ENCODE data around the gene PDLIM7.
"Not testable (repeated sequence)": the region's sequence is repeated elsewhere in the genome, so short reads cannot be mapped to it uniquely, and the experiment has no call there.

PDLIM7 gene

DNA sequence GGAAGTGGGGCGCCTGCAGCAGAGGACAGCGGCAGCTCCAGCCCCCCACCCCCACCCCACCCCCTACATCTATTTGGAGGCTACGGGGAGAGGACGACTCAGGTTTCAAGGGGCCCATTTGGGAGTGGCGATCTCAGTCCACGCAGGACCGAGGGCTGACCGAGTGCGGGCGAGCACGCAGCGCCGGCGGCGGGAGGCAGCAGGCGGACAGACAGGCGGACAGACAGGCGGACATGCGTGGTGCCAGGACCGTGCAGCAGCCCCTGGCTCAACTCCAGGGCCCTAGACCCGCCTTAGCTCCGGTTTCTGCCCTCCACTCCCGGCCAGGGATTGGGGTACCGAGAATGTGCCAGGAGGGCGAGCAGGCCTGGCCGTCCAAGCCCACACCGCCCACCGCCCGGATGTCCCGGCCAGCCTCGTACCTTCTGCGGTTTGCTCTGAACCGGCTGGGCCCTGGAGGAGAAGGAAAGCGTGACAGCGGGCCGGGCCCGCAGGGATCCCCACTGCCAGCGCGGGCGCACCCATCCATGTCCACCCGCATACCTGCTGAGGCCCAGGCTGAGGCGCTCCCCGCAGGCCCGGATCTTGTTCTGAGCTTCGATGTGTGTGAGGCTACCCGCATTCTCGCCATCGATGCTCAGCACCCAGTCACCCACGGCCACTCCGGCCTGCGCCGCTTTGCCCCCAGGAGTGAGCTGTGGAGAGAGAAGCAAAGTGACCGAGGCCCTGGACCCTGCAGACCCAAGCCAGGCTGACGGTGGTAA is 5.2 kb downstream of the PDLIM7 start:
- no peak for DNase-seq (ENCODE audit: low read depth in 2 of 2)

DNA sequence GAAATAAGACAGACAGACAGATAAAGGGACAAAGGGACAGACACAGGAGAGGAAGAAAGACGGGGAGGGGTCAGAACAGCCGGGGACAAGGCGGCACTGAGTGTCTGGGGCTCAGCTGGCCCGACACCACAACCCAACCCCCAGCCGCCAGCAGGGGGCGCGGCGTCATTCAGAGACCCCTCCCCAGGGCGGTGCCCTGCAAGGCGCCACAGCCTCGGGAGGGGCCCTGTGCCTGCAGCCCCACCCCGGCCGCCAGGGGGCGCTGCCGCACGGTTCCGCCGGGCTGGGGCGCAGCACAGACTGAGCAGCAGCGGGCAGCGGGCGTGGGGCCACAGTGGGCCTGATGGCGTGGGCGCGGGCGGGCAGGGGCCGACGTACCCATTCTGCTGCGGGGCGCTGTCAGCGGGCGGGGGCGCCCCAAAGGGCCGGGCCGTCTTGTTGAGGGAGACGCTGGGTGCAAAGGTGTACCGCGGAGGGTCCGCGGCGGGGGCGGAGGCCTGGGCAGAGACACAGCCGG is 5.9 kb downstream of the PDLIM7 start:
- DNase-seq (ENCODE audit: low read depth in 2 of 2) = no peak

DNA sequence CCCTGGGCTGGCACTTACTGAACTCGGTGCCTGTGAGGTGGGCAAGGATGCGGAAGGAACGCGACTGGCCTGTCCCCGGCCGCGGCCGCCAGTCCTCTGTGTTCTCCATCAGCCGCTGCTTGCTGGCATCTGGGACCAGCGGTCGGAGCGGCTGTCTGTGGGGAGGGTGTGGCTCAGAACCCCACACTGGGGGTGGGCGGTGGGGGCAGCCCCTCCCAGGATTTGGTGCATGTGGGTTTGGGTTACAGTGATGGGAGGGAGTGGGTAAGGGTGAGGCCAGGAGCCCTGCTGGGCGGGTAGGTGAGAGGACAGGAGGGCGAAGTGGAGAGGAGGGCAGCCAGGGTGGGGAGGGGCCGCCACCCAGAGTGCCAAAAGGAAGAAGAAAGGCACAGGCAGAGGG is 6.4 kb downstream of the PDLIM7 start:
- DNase-seq (ENCODE audit: low read depth in 2 of 2) = no peak

DNA sequence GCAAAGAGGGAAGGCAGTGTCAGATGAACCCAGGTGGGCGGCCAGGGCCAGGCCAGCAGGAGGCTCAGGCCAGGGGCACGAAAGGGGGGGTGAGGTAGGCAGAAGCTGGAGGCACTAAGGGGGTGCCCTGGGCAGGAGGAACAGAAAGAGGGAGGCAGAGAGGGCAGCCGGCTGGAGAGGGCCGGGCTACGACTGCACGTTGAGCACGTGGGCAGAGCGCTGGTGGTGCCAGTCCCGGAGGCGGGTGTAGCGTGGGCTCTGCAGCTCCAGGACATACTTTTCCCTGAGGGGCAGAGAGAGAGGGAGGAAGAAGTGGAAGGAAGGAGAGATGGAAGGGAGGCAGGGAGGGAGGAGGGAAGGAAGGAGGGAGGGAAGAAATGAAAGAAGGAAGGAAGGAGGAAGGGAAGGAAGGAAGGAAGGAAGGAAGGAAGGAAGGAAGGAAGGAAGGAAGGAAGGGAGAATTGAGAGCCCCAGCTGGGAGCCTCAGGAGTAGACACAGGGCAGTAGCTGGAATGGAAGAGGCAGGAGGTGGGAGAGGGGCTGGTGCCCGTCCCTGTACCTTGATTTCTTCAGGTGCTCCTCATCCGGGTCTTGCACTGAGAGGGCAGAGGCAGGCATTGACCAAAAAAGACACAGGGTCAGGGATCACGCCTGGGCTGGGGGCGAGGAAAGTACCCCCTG is 7.0 kb downstream of the PDLIM7 start:
- DNase-seq (ENCODE audit: low read depth in 2 of 2) = no peak

DNA sequence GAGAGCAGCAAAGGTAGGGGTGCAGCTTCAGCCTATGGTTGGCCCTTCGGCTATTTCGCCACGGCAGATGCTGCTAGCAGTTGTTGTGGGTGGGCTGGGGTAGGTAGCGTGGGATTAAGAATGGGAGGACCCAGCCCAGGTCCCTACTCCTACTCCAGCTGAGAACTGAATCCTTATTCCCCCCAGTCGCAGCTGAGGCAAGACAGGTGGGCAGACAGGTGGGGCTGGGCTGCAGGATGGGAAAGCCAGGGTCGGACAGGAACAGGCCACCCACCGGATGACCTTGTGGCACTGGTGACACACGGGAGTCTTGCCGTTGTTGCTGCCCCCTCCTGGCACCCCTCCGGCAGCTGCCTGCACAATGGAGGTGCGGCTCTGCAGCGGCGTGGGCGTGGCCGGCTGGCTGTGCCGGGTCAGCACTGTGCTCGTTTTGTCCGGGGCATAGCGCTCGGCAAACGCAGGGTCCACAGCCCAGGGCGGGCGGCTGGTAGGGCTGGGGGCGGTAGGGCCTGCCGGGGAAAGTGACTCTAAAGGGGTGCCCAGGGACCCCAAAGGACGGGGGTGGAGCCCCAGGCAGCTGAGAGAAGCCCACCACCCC is 8.2 kb downstream of the PDLIM7 start:
- no peak for DNase-seq (ENCODE audit: low read depth in 2 of 2)

DNA sequence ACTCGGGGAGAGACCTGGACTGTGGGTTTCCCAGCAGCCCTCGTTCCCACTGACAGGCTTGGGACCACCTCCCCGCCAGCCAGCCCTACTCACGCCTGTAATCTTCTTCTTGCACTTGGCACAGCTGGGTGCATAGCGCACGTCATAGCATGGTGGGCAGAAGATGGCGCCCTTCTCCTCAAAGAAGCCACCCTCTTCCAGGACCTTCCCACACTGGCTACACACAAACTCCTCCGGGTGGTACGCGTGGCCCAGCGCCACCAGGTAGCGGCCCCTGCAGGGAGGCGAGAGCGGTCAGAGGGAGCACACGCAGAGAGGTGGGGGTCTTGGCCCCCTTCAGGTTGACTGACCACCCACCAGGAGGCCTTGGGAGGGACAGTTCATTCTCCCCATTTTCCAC is 9.4 kb downstream of the PDLIM7 start:
- no peak for DNase-seq (ENCODE audit: low read depth in 2 of 2)

DNA sequence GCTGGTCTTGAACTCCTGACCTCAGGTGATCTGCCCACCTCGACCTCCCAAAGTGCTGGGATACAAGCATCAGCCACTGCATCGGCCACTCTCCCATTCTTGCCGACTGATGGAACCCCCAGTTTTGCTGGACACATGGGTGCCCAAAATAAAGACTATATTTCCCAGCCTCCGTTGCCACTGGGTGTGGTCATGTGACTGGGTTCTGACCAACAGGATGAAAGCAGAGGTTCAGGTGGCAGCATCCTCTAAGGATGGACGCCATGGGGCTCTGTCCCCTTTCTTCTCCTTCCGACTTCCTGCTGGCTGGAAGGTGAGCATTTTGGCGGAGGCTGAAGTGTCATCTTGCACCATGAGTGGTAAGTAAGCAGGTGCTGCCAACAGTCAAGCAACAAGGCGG is 10.3 kb downstream of the PDLIM7 start:
- DNase-seq (ENCODE audit: low read depth in 2 of 2) = no peak

DNA sequence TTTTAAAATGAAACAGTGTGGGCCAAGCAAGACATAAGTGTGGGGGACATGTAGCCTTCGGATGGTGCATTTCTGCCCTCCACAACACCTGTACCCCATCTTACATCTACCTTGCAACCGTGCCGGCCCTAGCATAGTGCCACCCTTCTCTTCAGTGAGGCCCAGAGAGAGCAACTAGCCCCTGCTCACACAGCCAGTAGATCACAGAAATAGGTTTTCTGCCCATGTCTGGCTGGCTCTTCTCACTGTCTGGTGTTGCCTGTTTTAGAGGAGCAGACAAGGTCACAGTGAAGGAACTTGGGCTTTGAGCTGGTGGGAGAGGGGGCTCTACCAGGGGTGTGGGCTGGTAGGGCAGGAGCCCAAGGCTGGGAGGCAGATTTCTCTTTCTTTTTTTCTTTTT is 11.1 kb downstream of the PDLIM7 start:
- DNase-seq (ENCODE audit: low read depth in 2 of 2) = no peak

DNA sequence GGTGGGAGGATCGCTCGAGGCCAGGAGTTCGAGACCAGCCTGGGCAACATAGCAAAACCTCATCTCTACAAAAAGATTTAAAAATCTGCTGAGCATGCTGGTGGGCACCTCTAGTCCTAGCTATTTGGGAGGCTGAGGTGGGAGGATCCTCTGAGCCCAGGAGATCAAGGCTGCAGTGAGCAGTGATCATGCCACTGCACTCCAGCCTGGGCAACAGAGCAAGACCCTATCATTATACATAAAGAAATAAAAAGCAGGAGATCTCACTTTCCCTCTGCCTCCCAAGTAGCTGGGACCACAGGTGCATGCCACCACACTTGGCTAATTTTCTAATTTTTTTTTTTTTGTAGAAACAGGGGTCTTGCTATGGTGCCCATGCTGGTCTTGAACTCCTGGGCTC is 11.7 kb downstream of the PDLIM7 start:
- not testable (repeated sequence) for DNase-seq (ENCODE audit: low read depth in 2 of 2)

DNA sequence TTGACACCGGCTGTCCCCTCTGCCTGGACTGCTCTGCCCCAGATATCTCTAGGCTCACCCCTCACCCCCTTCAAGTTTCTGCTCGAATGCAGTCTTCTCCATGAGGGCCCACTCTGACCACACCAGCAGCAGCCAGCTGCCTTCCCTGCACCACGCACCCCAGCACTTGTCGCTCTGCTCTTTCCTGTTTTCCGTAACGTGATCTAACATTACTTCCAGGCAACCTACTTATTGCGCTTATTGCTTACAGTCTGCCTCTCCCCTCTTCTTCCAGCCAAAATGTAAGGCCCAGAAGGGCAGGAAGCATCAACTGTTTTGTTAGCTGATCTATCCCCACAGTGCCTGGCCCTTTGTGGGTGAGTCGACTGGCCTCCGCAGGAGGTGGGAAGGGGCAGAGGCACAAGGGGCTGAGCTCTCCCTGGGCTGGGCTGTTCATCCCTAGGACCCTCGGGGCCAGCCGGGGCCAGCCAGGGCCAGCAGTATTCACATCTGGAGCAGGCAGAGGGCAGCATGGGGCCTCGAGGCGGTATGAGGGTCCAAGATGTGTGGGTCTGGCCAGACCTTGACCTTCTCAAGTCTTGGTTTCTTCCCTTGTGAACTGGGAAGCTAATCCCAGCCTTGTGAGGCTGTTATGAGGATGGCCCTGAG is 12.4 kb downstream of the PDLIM7 start:
- DNase-seq (ENCODE audit: low read depth in 2 of 2) = no peak

DNA sequence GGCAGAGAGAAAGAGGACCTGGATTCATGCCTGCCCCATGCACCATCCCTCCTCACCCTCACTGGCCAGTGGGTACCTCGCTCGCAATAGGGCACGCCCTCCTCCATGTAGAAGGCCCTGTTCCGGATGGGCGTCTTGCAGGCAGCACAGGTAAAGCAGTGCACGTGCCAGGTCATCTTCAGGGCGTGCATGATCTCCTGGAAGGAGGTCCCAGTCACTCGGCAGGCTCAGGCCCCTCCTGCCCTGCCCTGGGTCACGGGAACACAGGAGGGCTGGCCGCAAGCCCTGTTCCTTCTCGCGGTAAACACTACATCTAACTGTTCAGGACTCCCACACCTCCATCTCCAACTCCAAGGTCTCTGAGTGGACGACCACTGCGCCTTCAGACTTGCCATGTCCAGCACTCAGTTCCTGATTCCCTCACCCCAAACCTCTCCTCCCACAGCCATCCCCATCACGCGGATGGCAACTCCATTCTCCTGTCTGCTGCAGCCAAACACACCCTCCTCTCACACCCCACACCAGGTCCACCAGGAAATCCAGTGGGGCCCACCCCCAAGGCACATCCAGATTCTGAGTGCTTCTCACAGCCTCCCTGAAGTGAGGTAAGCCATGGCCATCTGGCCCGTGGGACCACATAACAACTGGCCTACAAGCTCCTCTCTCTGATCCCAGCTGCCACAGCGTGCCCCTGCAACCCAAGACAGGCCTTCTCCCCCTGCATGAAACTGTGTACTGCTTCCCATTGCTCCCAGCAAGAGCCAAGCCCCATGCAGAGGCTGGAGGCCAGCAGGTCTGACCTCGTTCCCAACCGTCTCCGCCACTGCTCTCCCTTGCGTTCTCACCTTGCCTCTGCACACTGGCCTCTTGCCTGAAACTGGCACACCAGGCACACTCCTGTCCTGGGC is 13.2 kb downstream of the PDLIM7 start:
- no peak for DNase-seq (ENCODE audit: low read depth in 2 of 2)

DNA sequence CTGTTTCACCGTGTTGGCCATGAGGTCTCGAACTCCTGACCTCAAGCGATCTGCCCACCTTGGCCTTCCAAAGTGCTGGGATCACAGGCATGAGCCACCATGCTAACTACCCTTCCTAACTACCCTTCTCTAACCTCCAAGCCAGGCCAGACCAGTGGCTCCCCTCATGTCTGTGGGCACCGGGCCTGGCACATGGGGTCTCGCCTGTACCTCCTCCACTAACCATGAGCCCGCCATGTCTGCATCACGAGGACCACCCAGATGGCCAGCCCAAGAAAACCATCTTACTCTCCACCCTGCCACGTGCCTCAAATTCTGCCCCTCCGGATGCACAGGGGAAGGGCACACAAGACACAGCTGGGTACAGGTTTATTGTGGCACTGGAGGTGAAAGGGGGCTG is 14.4 kb downstream of the PDLIM7 start:
- DNase-seq (ENCODE audit: low read depth in 2 of 2) = no peak

DNA sequence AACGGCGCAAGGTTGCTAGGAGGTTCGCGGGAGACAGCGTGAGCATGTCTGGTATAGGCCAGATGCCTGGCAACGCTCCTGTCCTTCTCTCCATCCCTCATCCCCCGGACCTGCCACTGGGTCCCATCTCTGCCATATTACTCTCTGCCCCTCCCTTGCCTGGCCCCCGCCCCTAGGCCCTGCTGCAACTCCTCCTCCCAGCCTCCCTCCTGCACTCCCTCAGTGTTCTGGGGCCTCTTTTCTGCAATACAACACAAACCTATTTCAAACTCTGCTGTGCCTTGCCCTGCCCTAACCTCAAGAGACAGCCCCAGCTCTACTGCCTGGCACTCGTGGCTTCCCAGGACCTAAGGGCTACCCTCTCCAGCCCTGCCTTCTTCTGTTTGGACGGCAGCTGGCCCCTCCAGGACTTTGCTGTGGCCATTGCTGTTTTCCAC is 15.0 kb downstream of the PDLIM7 start:
- DNase-seq (ENCODE audit: low read depth in 2 of 2) = no peak

DNA sequence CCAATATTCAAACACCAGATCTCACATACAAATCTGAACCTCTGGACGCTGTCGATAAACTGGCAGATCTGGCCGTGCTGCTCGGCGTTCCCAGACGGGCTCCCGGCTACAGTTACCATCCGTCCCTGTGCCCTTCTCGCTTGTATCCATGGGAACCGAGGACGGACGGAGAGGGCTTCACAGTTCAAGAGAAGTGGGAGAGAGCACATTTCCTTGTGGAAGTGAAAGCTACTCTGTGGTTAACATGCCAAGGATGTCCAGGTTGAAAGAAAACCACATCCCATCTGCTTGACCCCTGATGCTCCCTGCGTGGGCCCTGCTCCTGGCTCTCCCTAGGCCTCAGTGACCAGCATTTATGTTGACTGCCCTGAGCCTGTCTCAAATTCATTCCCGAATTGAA is 17.6 kb downstream of the PDLIM7 start:
- DNase-seq (ENCODE audit: low read depth in 2 of 2) = no peak

DNA sequence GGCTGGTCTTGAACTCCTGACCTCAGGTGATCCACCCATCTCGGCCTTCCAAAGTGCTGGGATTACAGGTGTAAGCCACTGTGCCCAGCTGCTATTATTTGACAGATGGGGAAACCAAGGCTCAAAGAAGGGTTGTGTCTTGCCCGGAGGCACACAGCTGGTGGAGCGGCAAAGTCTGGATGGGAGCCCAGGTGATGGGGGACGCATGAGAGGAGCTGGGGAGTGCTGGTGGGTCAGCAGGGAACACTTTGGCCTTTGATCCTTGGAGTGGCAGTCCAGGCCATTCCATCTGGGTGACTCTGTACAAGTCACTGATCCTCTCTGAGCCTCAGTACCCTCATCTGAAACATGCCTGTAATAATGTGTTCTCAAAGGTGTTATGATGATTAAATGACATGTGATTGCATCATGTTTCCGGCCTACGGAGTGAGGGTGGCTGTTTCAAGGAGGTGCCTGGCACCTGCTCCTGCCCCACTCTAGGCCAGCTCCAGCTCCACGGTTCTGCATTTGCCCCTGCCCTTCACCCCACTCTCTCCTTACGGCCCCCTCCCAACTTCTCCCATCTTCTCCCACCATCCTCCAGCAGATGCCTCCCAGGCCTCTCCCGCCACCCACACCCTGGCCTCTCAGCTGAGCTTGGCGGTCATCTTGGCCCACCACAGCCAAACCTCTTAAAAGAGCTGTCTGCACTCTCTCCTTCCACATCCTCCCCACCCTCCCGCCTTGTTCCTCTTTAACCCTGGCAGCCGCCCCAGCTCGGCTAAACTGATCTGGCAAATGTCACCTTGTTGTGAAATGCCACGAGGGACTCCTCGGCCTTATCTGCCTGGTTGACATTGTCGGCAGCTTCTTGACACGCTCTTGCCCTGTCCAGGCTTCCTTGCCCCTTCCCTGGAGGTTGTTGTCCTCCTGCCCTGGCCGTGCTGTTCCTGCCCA is 18.4 kb downstream of the PDLIM7 start:
- no peak for DNase-seq (ENCODE audit: low read depth in 2 of 2)

DNA sequence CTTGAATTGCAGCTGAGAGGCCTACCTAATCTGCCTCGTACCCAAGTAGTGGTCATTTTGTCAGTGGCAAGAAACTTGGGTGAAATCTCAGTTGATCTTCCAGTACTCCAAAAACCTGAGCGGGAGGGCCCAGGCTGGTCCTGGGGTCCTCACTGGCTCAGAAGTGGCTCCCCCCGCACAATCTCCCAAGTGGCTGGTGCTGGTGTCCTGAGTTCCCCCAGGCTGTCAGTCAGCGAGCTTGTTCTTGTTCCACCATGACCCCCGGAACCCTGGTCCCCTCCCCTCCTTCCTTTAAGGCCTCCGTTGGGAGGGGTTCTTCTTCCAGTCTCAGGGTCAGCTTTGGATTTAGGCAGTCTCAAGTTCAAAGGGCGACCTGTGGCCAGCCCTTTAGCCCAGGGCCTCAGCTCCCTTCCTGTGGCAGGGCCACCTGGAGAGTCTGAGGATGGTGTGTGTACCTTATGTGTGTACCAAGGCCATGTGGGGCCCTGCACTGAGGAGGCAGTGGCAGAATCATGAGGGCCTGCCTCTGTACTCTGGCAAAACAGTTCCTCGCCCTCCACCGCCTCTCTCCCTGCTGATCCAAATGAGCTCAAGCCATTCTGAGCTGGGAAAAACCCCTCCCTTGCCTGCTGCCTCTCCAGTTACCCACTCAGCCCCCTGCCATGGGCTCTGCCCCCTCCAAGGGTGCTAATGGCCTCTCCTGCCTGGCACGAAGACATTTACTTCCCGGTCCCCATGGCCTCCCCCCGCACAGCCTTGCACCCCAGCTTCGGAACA is 19.5 kb downstream of the PDLIM7 start:
- no peak for DNase-seq (ENCODE audit: low read depth in 2 of 2)

DNA sequence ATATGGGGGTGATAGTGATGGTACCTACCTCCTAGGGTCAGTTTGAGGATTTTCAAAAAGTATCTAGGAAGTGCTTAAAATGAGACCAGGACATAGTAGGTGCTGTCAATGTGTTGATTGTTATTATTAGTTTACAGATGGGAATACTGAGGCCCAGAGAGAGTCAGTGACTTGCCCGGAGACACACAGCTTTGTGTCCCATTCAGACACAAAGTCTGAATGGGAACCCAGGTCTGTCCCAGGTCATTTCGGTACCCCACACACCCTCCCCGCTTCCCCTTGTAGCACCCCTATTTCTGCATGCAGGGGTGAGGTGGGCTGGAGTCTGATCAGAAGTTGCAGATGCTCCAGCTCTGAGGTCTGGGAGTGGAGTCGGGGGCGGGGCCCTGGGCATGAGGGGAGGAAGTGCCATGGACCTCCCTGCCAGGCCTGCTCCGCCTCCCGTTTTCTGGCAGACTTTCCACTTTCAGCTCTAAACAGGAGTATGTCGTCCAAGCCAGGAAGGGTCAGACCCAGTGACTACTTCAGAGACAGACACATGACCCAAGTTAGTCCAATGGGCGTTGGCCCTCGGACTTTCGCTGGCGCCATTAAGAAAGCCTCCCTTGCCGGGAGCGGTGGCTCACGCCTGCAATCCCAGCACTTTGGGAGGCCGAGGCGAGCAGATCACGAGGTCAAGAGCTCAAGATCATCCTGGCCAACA is 20.7 kb downstream of the PDLIM7 start:
- DNase-seq (ENCODE audit: low read depth in 2 of 2) = no peak

DNA sequence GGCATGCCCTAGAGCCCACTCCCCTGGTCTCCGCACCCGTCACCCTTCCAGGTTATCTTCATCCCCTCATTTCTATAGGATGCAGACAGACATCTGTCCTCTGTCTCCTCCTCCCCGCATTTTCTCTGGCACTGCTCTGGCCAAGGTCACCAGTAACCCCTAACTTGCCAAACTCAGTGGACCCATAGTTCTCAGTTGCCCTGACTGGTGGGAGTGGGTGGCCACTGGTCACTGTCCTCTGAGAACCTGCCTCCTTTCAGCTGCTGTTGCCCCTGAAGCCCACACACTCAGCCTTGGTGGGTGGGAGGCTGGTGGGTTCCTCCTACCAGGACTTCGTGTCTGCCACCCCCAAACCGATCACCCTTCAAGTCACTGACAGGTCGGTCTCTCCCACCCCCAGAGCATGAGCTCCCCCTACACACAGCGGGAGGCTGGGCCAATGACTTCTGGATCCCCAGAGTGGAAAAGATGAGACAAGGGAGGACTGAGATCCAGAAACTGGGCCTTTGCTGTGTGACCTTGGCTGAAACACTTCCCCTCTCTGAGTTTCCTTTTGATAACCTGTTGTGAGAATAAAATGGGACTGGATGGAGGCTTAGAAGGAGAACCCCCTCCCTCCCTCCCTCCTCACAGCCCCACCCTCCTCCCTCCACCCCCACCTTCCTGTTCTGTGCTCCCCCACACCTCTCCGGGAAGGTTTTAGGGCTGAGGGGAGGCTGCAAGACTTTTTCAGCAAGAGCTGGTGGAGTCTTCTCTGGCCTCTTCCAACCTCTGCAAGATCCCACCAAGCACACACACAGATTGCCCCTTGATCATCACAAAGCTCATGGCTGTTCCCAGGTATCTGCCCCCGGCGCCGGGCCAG is 21.6 kb downstream of the PDLIM7 start:
- DNase-seq (ENCODE audit: low read depth in 2 of 2) = no peak
